ENCODE data around the gene USH1C.

USH1C gene

DNA sequence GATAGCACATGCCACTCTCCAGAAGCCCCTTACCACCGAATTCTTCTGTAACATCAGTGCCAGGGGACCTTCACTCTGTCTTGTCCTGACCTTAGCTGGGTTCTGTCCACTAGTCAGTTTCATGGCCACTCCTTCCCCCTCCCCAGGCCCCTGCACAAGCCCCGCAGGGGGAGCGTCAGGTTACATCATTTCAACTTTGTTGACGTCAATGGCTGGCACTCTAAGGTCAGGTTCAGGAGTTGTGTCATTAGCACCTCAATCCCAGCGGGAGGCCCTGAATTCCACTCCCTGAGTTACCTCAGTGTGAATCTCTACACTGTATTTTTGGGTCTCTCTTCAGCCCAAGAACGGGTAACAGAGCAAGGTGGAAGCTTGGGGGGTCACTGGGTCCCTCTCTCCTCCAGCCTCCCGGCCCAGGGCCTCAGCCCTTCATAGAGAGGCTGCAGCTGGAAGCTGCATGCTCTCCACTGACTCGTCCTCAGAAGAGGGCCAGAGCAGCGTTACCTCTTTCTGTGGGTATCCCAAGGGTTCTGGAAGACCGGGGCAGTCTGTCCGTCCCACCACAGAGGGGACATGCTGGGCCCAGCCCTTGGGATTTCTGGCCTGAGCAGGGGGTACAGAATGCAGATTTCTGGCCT is 10.3 kb downstream of the USH1C start:
- no peak for DNase-seq
- H3K4me1 ChIP-seq (ENCODE audit: low read length) = no peaks in the 10 kb centered on the region
- H3K79me2 ChIP-seq (ENCODE audit: low read length) = no peaks in the 10 kb centered on the region
- H3K9me3 ChIP-seq (replicated peaks; ENCODE audit: insufficient read depth, low read length) = no peaks in the 10 kb centered on the region
- no peaks in the 10 kb centered on the region for H4K20me1 ChIP-seq (ENCODE audit: insufficient read depth, low read length)
- H3F3A ChIP-seq (ENCODE audit: insufficient read depth, low read length) = no peaks in the 10 kb centered on the region
- no peak overlapping the region for H3K9ac ChIP-seq (ENCODE audit: low read length)
- H3K4me3 ChIP-seq (ENCODE audit: low read length) = no peak overlapping the region
- H3K9me2 ChIP-seq (replicated peaks; ENCODE audit: insufficient read depth, low read length) = no peaks in the 10 kb centered on the region
- TF ChIP-seq EZH2phosphoT487 (IDR thresholded peaks at IDR 0.05; ENCODE audit: low read length) (no peak), EZH2 (optimal IDR thresholded peaks at IDR 0.05; ENCODE audit: low read depth, low read length) (no peak)
- TF ChIP-seq, protein P1, sequence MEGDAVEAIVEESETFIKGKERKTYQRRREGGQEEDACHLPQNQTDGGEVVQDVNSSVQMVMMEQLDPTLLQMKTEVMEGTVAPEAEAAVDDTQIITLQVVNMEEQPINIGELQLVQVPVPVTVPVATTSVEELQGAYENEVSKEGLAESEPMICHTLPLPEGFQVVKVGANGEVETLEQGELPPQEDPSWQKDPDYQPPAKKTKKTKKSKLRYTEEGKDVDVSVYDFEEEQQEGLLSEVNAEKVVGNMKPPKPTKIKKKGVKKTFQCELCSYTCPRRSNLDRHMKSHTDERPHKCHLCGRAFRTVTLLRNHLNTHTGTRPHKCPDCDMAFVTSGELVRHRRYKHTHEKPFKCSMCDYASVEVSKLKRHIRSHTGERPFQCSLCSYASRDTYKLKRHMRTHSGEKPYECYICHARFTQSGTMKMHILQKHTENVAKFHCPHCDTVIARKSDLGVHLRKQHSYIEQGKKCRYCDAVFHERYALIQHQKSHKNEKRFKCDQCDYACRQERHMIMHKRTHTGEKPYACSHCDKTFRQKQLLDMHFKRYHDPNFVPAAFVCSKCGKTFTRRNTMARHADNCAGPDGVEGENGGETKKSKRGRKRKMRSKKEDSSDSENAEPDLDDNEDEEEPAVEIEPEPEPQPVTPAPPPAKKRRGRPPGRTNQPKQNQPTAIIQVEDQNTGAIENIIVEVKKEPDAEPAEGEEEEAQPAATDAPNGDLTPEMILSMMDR (IDR thresholded peaks at IDR 0.05; ENCODE audit: low read length) = no peak
- no peak overlapping the region for H2AFZ ChIP-seq (ENCODE audit: low read length)
- H3K27ac ChIP-seq (ENCODE audit: low read length) = no peak overlapping the region
- peaks cover 27% of the 10 kb centered on the region for H3K27me3 ChIP-seq (replicated peaks; ENCODE audit: insufficient read depth, low read length)
- H3K36me3 ChIP-seq (replicated peaks; ENCODE audit: insufficient read depth, low read length) = no peaks in the 10 kb centered on the region
- H3K4me2 ChIP-seq (ENCODE audit: low read depth, low read length) = no peak overlapping the region

DNA sequence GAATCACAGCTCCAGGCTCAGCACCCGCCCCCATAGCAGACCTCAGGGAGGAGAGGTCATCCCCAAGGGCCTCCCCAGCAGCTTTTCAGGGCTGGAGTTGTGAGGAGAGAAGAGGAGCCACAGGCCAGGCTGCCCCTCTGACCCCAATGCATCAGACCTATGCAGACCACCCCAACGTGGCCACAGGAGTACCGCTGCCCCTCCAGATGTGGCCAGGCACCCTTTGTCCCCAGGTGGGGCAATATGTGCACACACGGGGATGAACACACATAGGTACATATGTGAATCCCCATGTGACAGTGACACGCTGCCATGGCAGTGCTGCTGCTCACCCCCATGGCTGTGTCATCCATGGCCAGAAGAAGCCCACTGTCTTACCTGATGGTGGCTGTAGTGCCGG is 10.9 kb downstream of the USH1C start:
- Histone ChIP-seq H3K27ac (ENCODE audit: low read length) (no peak overlapping the region), H3K4me3 (ENCODE audit: low read length) (no peak overlapping the region), H3K9ac (ENCODE audit: low read length) (no peak overlapping the region), H4K20me1 (ENCODE audit: insufficient read depth, low read length) (no peaks in the 10 kb centered on the region), H3K9me3 (replicated peaks; ENCODE audit: insufficient read depth, low read length) (no peaks in the 10 kb centered on the region), H3K4me2 (ENCODE audit: low read depth, low read length) (no peak overlapping the region), H3K9me2 (replicated peaks; ENCODE audit: insufficient read depth, low read length) (no peaks in the 10 kb centered on the region), H3F3A (ENCODE audit: insufficient read depth, low read length) (no peaks in the 10 kb centered on the region), H2AFZ (ENCODE audit: low read length) (no peak overlapping the region), H3K79me2 (ENCODE audit: low read length) (no peaks in the 10 kb centered on the region), H3K27me3 (replicated peaks; ENCODE audit: insufficient read depth, low read length) (peaks cover 33% of the 10 kb centered on the region), H3K4me1 (ENCODE audit: low read length) (no peaks in the 10 kb centered on the region), H3K36me3 (replicated peaks; ENCODE audit: insufficient read depth, low read length) (no peaks in the 10 kb centered on the region)
- DNase-seq = no peak
- TF ChIP-seq EZH2 (optimal IDR thresholded peaks at IDR 0.05; ENCODE audit: low read depth, low read length) (no peak), EZH2phosphoT487 (IDR thresholded peaks at IDR 0.05; ENCODE audit: low read length) (no peak)
- TF ChIP-seq, protein P1 (IDR thresholded peaks at IDR 0.05; ENCODE audit: low read length) = no peak

DNA sequence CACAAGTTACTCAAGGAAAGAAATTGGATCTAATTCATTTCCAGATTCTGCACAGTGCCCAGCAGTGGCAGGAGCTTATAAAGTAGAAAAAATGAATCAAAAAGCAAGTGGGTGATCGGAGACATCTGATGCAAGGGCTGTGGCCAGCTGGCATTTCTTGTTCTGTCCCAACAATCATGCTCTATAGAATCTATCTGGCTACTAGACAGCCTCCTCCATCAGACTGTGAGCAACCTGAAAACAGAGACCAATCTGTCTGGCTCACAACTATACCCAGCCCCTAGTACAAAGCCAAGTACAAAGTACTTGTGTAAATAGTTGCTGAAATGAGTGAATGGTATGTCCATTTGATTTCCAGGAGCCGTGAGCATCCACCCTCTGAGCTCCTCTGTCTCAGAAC is 11.4 kb downstream of the USH1C start:
- Histone ChIP-seq H3F3A (ENCODE audit: insufficient read depth, low read length) (no peaks in the 10 kb centered on the region), H3K4me3 (ENCODE audit: low read length) (no peak overlapping the region), H3K27me3 (replicated peaks; ENCODE audit: insufficient read depth, low read length) (peaks cover 33% of the 10 kb centered on the region), H3K79me2 (ENCODE audit: low read length) (no peaks in the 10 kb centered on the region), H3K4me2 (ENCODE audit: low read depth, low read length) (no peak overlapping the region), H3K27ac (ENCODE audit: low read length) (no peak overlapping the region), H2AFZ (ENCODE audit: low read length) (no peak overlapping the region), H3K36me3 (replicated peaks; ENCODE audit: insufficient read depth, low read length) (no peaks in the 10 kb centered on the region), H4K20me1 (ENCODE audit: insufficient read depth, low read length) (no peaks in the 10 kb centered on the region), H3K4me1 (ENCODE audit: low read length) (no peaks in the 10 kb centered on the region), H3K9ac (ENCODE audit: low read length) (no peak overlapping the region), H3K9me3 (replicated peaks; ENCODE audit: insufficient read depth, low read length) (no peaks in the 10 kb centered on the region), H3K9me2 (replicated peaks; ENCODE audit: insufficient read depth, low read length) (no peaks in the 10 kb centered on the region)
- TF ChIP-seq EZH2phosphoT487 (IDR thresholded peaks at IDR 0.05; ENCODE audit: low read length) (no peak), EZH2 (optimal IDR thresholded peaks at IDR 0.05; ENCODE audit: low read depth, low read length) (no peak)
- TF ChIP-seq, protein P1 (IDR thresholded peaks at IDR 0.05; ENCODE audit: low read length) = no peak
- DNase-seq = no peak

Data from MM.1S (cell line).